Astrocyte of the cerebellum (primary cell): Measurements from ENCODE around the gene TAGLN2.

ENCODE experiments used
- DNase-seq: peaks from one replicate; pipeline ENCODE4 v3.0.0-alpha.2; 2011; ENCODE audit warnings: low read depth
- H3K4me3 ChIP-seq: 2 replicates; pipeline ENCODE4 v1.5.1; 2011; ENCODE audit warnings: mild to moderate bottlenecking, low read depth, low read length, moderate library complexity
- in situ Hi-C: cut with HindIII; loops from 2 replicates; pipeline ENCODE4 v1.10.0; 2017; ENCODE audit warnings: low sequenced_read_pairs
- TF ChIP-seq, protein P1 (sequence below): IDR thresholded peaks from 2 replicates; pipeline ENCODE4 v1.5.1; 2012; ENCODE audit warnings: low read length, low read depth, moderate library complexity, mild to moderate bottlenecking; ENCODE audit errors: missing control alignments

The TAGLN2 gene

DNA sequence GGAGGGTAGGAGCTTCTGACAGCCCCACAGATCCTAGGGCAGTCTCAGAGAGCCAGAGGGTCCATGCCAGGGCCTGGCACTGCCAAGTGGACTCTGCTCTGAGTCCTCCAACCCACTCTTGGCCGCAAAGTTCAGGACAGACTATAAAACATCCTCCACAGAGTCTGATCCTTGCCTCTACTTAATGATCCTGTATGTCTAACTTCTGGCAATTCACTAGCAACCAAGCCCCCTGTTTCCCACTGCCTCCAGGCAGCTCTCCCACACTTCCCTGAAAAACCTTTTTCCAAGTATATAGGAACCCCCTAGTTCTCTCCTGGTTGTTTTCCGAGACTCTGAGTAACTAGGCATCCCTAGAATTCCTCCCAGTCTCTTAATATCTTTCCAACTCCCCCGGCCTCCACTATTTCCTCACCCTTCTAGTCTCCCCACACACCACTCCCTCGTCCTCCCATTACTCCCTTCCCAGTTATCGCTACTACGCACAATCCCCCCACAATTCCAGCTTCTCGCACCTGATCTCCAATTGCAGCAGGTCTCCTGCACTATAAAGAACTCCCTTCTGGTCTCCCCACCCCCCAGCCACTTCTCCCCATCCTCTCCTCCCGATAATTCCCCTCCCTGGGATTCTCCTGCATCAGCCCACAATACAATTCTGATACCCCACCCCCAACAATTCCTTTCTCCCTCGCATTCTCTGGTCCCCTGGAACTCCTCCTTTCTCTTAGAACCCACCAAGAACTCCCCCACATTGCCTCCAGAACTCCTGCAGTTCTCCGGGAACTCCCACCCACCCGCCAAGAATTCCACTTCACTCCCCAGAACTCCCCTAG, 19.5 kb upstream of the TAGLN2 start:
- DNase-seq, result no peak
- peak overlapping the region; percentile 41 for H3K4me3 ChIP-seq
- in situ Hi-C loops, result loop anchor here (5.0 kb wide), 1 partner anchor 37 kb away; no protein-coding TSS in a partner anchor
- TF ChIP-seq, protein P1, sequence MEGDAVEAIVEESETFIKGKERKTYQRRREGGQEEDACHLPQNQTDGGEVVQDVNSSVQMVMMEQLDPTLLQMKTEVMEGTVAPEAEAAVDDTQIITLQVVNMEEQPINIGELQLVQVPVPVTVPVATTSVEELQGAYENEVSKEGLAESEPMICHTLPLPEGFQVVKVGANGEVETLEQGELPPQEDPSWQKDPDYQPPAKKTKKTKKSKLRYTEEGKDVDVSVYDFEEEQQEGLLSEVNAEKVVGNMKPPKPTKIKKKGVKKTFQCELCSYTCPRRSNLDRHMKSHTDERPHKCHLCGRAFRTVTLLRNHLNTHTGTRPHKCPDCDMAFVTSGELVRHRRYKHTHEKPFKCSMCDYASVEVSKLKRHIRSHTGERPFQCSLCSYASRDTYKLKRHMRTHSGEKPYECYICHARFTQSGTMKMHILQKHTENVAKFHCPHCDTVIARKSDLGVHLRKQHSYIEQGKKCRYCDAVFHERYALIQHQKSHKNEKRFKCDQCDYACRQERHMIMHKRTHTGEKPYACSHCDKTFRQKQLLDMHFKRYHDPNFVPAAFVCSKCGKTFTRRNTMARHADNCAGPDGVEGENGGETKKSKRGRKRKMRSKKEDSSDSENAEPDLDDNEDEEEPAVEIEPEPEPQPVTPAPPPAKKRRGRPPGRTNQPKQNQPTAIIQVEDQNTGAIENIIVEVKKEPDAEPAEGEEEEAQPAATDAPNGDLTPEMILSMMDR, result no peak

DNA sequence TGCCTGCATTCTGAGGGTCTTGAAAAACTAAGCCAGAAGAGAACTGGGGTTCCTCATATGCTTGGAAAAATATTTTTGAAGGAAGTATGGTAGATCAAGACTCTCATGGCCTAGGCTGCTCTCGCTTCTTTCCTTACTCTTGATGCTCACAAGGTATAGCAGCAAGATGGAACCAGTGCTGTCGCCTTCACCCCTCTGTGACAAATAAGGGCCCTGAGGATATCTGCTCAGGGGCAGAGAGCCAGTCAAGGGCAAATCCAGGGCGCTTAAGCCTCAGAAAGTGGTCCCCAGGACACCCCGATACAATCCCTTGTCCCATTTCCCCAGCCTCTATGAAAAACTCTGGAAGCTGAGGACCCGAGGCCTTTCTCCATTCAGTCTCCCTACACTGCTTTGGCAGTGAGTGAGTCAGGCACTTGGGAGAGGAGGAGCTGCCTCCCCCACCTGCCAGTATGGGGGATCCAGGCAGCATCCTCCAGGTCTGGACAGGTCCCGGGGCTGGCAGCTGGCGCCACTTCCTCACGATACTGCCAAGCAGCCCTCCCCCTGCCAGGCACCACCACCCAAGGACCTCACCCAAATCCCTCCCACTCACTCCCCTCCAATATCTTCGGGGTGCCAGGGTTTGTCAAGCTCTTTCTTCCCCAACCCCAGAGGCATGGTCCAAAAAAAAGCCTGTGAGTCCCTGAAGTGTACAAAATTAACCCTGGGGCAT, 18.8 kb upstream of the TAGLN2 start:
- H3K4me3 ChIP-seq, result no peak overlapping the region
- DNase-seq, result no peak
- TF ChIP-seq, protein P1, result no peak
- in situ Hi-C loops, result no loop called here

DNA sequence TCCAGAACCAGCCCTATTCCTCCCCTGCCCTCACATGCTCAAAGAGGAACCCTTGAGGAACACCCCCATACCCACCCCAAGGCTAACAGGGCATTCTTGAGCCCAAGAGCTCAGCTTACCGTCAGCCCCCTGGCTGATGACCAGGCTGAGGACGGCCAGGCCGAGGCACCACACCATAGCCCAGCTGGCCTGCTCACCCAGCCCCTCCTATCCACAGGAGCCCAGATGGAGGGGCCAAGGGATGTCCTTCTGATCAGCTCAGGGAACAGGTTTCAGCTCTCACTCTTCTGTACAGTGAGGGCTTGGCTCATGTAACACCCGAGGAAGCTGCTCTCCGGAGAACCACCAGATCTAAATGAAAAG, 18.0 kb upstream of the TAGLN2 start:
- TF ChIP-seq, protein P1, result no peak
- H3K4me3 ChIP-seq, result no peak overlapping the region
- DNase-seq, result no peak
- in situ Hi-C loops, result no loop called here

DNA sequence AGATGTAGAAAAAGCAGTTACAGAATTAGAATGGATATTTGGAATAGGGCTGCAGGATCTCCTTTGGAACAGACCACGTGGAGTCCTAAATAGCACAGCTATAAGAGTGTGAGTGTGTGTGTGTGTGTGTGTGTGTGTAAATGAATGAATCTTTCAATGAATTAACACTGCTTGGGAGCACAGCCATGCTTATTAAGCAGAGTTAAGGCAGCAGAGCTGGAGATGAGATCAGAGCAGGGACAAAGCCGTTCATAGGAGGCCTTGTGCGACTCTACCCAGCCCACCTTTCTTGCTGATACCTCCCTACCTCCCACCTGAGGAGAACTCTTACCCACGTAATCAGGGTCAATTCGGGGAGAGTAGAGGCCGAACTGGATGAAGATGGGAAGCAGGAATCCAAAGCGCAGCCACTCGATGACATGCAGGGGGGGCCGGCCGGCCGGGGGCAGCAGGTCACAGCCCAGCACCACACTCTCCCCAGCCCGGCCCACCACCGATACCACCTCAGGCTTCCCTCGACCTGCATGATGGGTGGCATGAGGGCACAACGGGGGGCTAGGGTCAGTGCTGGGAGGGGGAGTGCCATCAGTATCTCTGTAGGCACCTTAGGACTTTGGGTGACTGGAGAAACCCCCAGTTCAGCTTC, 17.4 kb upstream of the TAGLN2 start:
- in situ Hi-C loops, result no loop called here
- DNase-seq, result no peak
- TF ChIP-seq, protein P1, result no peak
- no peak overlapping the region for H3K4me3 ChIP-seq

DNA sequence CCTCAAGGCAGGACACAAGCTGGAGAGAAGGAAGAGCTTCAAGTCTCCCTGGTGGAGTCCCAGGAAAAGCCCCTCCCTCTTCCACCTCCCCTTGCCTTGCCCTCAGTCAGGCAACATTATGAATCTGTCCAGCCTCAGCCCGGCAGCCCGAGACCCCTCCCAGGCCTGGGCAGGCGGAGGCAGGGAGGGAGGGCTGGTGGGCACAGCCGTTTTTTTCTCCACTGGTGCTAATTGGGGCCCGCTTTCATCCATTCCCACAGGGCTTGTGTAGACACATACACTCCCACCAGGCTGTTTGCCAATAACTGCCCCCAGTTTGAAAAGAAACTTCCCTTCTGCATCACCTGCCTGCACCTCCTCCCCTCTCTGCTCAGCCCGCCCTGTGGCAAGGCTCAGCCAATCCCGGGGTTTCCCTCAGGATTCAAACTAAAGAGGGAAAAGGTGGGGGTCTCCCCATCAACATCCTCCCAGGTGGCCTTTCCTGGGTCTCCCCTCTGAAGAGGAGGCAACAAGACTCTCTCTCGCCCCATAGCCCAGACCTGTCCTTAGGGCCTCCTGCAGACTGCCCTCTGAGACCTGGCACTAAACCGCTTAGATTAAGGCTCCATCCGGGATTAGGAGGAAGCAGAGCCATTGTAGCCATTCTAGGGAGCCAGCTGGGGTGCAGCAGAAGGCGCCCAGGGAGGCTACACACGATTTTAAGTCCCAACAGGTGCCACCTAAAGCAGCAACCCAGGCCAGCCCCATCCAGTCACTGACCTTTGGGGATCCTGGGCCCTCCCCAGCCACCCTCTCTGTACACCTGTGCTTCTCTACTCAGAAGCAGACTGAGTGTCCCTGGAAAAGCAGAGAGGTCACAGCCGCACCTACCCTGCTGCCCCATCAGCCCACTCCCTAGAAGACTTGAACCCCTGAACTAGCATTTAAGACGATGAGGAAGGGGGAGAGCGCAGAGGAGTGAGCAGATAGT, 16.6 kb upstream of the TAGLN2 start:
- in situ Hi-C loops, result no loop called here
- DNase-seq, result no peak
- TF ChIP-seq, protein P1, result no peak
- H3K4me3 ChIP-seq, result no peak overlapping the region
